GM21447 (cell line): ENCODE measurements around the gene MPV17L2.
"Not testable (repeated sequence)": the region's sequence is repeated elsewhere in the genome, so short reads cannot be mapped to it uniquely, and the experiment has no call there.

Experiments
- ATAC-seq: cut with Tn5 transposase; IDR thresholded peaks from one replicate; pipeline ENCODE4 v1.9.1; 2021; ENCODE audit not compliant: unreplicated experiment

The MPV17L2 gene

DNA sequence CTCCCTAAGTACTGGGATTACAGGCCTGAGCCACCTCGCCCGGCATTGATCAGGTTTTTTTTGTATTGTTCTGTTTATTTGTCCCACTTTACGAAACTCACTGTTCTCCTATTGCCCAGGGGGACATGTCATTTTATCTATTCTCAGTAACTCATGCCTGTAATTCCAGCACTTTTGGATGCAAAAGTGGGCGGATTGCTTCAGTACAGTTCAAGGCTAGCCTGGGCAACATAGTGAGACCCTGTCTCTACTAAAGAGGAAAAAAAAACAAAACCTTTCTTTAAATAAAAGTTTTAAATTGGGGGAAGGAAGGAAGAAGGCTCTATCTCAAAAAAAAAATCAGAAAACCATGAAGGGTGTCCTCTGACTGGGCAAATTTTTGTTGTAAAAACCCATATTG, 2.7 kb upstream of the MPV17L2 start:
- ATAC-seq, result no peak

DNA sequence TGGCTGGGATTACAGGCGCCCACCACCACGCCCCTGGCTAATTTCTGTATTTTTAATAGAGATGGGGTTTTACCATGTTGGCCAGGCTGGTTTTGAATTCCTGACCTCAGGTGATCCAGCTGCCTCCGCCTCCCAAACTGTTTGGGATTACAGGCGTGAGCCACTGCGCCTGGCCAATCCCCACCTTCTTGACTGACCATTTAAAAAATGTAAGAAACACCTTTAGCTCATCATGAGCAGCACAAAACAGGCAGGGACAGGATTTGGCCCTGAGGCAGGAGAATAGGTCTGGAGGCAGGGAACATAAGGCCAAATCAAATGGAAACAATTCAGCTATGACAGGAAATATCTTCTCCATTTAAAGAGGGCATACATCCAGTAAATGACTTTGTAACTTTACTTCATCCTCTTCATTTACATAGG, 1.4 kb upstream of the MPV17L2 start:
- no peak for ATAC-seq

DNA sequence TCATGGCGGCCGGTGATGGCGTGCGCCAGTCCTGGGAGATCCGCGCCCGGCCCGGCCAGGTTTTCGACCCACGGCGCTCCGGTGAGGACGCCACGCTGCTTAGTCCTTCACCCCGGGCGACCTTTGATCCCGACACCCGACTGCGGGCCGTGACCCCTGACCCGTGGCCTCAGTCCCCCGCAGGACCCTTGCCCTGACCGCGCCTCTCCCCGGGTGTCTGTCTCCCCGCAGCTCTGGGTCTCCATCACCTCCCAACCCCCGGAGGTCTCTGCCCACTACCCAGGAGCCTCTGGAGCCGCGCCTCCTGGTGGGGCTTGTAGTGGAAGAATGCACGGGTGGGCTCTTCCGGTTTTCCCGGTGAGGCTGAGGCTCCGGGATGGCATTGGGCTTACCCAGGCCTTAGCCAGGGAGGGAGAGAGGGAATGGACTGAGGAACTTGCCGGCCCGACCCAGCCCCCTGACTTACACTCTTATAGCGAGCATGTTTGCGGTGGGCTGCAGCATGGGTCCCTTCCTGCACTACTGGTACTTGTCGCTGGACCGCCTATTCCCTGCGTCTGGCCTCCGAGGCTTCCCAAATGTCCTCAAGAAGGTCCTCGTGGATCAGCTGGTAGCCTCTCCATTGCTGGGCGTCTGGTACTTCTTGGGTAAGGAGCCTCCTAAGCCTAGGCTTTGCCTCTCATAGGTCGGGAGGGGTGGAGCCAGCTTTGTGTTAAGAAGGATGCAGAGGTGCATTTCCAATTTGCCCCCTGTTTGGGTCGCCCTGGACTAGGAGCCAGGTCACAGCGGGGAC, 566 bp downstream of the MPV17L2 start:
- no peak for ATAC-seq

DNA sequence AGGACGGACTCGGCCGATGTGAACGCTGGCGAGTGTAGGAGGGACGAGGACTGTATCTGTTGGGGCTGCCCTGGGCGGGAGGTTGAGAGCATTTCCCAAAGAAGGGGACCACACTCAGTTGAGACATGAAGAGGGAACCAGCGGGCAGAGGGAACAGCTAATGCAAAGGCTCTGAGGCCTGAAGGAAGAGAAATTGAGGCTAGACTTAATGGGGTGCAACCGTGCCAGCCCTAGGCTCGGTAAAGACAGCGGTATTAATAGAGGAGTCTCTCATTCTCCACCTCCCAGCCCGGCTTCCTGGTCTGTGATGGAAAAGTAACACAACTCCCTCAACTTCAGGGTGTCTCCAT, 1.1 kb downstream of the MPV17L2 start:
- ATAC-seq, result no peak

DNA sequence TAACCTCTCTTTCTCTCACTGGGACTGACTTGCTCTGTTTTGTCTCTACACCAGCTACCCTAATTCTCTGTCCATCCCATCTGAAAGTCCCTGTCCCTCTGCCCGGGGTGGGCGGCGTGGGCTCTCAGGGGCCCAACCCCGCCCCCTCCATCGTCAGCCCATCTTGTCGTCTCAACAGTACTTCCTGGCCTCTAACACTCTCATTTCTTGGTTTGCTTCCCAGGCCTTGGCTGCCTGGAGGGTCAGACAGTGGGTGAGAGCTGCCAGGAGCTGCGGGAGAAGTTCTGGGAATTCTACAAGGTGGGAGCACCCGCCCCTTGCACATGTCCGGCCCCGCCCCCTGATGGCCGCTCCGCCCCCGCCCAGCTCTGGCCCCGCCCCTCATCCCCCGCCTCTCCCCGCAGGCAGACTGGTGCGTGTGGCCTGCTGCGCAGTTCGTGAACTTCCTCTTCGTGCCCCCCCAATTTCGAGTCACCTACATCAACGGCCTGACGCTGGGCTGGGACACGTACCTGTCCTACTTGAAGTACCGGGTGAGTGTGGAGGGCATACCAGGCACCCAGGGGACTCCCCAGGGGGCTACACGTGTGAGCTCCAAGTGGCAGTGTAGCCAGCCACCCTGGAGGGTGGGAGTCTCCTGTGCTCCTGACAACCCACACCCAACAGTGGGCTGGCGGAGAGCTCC, 1.7 kb downstream of the MPV17L2 start:
- ATAC-seq, result no peak

DNA sequence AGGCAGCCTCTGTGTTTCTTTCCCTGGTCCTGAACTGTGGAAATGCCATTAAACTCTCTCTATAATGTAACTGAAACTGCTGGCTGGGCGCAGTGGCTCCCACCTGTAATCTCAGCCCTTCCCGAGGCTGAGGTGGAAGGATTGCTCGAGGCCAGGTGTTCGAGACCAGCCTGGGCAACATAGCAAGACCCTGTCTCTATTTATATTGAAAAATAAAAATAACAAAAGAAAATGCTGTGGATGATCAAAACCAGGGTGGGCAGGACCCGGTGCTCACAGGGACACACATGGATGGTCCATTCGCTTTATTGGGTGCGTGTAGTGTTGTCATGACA, 3.5 kb downstream of the MPV17L2 start:
- no peak for ATAC-seq

DNA sequence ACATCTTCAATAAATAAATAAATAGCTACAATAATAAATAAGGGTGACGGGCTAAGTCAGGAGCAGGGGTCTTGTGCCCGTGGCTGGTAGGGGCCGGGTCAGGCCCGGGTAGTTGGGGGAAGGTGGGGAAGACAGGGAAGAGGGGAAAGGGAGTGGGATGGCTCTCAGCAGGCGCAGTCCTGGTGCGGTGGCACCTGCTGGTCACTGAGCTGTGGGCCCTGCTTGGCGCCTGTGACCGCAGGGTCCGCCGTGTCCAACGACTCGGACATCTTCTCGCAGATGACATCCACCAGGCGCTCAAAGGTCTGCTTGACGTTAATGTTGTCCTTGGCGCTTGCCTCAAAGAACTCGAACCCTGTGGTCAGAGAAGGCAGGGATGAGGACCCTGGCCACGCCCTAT, 4.3 kb downstream of the MPV17L2 start:
- no peak for ATAC-seq

DNA sequence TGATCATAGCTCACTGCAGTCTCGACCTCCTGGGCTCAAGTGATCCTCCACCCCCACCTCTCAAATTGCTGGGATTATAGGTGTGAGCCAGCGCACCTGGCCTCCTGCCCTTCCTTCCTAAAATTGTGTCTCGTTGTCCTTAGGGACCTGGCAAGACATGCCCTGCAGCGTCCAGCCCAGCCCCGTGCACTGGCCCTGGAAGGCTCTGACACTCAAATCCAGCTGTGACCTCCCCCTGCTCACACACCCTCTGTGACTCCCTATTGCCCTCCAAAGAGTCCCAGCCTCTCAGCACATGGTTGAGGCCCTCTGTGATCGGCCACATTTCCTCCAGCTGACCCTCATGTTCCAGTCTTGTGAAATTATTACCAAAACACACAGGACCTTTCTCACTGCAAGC, 4.9 kb downstream of the MPV17L2 start:
- ATAC-seq, result no peak

DNA sequence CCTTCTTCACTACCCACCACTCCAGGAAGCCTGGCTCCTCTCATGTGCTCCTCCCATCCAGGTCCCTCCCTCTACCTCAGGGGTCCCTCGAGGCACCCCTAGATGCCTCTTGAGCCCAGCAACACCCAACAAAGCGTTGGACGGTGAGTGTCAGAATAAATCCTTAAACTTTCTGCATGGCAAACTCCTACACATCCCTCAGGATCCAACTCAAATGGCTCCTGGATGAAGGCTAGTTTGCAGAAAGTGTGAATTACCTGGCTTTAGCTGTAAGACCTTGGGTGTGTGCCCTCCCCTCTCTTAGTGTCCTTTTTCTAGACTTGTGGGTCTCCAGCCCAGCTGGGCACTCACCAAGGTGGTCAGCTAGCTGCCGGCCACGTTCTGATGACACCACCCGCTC, 5.4 kb downstream of the MPV17L2 start:
- ATAC-seq, result no peak

DNA sequence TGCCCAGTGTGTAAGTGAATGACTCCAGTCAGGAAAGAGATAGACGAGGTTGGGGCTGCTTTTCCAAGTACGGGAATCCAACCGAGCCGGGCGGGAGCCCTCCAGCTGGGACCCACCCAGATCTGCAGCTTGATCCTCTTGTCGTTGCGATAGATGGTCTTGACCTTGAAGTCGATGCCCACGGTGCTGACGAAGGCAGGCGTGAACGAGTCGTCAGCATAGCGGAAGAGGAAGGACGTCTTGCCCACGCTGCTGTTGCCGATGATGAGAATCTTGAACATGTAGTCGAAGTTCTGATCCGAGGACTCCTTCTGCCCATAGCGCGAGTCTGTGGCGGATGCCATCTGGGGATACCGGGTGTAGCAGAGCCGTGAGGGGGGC, 9.4 kb downstream of the MPV17L2 start:
- ATAC-seq, result no peak

DNA sequence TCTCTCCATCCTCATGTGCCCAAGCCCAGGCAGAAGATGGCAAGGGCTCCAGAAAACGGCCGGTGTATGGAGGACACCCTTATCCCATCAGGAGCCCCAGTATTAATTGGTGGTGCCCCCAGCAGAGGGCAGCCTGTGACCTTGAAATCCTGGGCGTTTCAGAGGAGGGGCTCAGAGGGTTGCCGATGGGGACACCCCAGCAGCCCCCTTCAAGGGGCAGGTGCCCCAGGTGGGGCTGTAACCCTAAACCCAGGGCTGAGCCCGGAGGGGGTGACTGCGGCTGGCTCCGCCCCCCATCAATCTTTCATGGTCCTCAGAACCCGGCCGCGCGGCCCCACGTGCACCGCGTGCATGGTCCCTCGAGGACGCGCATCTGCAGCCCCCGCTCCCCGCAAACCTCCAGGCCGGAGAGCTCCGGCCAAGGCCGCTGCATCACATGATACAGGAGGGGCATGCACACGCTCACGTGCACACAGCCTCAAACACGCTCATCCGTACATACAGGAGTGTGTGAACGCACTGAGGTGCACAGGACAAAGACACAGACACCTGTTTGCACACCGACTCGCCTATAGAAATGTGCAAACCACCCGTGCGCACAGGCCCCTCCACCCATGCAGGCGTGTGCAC, 9.9 kb downstream of the MPV17L2 start:
- ATAC-seq, result no peak

DNA sequence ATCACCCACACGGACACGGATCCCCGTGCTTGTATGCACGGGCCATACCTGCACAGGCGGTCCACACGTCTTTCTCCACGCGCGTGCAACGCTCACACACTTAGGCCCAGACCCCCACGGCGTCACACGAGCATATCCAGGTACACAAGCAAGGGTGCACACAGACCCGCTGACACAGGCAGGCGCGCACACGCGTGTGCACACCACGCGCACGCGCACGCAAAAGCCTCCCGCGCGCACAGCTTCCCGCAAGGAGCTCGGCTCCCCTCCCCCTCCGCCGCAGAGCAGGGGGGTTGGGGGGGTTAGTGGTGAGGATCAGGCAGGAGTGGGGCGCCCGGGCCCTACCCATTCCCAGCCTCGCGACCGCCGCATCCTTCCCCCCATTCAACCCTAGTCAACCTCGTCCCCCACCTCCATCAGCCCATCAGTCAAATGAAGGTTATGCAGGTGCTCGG, 10.4 kb downstream of the MPV17L2 start:
- ATAC-seq, result peak; percentile 2

DNA sequence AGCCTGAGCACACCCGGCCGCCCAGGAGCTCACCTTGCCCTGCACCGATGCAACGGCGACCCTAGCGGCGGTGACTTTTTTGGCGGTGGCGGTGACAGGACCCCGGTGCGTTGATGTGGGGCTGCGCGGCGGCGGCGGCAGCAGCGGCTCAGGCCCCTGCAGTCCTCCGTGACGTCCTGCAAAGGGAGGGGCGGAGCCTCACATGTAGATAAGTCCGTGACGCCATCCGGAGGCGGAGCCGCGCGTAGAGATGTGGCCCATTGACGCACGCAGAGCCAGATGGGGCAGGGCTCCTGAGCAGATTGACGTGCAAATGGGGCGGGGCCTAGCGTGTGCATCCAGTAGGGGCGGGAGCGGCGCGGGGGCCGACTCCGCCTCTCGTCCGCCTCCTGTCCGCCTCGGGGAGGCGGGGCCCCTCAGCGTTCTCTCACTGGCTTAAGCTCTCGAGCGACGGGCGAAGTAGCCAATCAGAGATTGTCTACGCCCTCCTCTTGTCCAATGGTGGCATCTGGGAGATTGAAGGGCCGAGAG, 10.9 kb downstream of the MPV17L2 start, which contains the start of gene RAB3A:
RAB3A (minus strand) TSS at position 180 of the 531 bp plus-strand sequence. CDS start 1,302 bp downstream, outside the sequence.
- ATAC-seq, result peak; percentile 84

DNA sequence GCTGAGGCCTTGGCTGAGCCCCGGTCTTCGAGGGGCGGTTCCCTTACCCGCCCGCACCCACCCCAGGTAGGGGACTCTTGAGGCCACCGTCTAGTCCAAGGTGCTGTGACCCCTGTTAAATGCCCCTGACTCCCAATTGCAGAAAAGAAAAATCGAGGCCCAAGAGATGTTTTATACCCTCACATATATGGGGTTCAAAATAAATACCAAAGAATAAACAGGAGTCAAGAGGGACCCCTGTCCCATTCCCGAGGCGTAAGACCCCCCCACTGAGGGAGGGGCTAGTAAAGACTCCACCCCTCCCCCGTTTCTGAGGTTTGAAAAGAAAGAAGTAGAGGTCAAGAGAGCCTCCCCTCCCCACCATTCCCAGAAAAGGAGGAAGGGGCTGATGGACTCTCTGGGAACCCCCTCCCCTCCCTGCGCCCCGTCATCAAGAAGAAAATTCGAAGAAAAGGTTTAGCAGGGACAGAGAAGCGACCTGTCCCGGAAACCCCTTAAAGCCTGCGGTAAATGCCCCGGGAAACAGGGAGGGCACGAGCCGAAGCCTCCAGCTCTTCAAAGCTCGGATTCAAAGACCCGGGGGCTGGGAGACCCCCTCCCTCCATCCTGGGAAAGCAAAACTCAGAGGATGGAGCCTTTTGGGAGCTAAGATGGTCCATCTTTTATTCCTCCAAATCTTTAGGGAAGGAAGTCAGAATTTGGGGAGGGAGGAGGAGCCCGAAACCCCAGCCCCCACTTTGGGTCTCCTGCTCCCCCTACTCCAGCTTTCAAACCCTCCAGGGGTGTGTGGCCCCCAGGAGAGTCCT, 11.6 kb downstream of the MPV17L2 start:
- ATAC-seq, result peak; percentile 18

DNA sequence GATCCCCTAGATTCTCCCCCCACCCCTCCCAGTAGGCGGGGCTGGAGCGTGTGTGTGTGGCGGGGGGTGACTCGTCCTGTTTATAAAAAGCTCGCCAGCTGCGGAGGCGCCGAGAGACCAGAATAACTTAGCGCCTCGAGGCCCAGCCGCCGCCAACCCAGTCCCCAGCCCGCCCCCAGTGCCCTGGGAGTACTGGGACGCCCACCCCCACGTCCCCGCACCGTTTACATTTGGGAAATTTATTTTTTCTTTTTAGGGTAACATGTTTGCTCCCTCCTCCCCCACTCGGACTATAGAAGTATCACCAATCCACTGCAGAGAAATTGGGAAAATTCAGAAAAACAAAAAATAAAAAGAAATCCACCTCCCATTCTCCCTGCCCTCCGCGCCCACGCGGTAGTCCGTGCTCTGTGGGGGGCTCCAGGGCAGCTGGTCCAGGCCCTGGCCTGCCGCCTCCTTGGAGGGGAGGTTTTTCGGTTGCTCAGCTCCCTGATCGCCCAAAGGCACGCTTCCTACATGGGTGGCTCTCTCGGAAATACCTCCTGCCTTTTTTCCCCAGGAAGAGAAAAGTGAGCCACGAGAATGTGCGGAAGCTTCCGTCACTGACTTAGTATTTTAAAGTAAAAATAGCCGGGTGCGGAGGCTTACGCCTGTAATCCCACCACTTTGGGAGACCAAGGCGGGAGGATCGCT, 12.3 kb downstream of the MPV17L2 start:
- ATAC-seq, result no peak

DNA sequence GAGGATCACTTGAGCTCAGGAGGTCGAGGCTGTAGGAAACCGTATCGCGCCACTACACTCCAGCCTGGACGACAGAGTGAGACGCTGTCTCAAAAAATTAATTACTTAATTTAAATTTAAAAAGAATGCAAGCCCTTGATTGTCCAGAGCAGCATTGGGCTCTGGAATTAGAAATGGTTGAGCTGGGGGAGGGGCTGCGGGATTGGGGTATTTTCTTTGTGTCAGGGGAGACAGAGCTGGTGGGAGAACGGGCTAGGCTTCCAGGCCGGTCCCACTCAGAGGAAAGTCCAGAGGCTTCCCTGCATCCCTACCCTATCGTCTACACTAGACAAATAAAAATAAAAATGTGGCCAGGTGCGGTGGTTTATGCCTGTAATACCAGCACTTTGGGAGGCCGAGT, 13.0 kb downstream of the MPV17L2 start:
- no peak for ATAC-seq

DNA sequence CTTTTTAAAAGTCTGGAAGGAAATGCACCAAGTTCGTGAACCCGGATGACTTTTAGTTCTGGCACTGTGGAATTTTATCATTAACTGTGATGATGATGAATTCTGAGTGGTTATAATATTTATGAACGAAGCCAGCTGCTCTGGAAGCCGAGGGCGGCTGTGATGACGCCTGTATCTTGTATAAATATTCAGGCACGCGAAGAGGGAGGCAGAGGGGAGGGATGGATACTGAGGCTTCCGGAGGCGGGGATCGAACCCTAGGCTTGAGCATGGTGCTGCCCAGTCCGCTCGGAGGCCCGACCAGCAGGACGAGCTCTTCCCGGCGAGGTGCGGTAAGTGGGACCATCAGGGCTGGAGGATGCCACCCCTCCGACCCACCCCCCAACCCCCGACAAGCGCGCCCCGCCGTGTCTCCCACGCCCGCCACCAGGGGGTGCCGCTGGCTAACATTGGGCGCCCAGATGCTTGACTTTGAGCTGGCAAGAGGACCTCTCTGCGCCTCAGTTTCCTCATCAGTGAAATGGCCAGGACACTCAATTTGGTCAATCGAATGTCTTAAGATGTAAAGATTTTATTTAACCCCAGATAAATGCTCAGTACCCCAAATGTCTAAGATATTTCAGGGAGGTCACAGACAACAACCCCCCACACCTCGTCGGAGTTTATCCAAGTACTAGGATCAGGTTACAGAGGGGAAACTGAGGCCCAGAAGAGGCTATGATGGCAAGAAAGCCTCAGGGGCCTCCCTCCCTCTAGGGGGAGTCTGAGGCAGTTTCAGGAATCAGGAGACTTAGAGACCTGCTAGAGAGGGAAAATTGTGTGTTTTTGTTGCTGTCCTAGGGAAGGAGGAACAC, 15.3 kb downstream of the MPV17L2 start:
- no peak for ATAC-seq

DNA sequence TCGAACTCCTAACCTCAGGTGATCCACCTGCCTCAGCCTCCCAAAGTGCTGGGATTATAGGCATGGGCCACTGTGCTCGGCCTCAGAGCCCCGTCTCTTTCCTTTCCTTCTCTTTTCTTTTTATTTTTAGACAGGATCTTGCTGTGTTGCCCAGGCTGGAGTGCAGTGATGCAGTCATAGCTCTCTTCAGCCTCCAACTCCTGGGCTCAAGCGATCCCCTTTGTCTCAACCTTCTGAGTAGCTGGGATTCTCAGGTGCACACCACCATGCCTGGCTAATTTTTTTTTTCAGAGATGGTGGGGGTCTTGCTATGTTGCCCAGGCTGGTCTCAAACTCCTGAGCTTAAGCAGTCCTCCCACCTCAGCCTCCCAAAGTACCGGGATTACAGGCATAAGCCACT, 16.9 kb downstream of the MPV17L2 start:
- not testable (repeated sequence) for ATAC-seq

DNA sequence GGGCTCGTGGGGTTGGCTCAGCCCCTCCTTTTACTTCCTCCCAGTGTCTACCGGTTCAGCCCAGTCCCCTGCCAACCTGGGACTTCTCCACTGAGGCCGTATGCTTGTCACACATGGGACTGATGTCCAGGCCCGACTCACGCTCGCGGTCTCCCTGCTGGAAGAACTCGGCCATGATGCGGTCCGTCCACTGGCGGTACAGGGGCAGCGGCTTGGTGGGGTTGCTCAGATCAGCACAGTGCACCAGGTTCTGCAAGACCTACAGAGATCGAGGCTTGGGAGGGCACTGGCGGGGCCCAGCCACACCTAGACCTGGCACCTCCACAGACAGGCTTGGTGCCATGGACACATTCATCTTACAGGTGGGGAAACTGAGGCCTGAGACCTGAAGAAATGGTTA, 18.7 kb downstream of the MPV17L2 start:
- no peak for ATAC-seq
